ENCODE measurements around the gene CMIP.
A peak's percentile ranks its signal among the peaks of the same experiment; 100 is the strongest.
"Not testable (repeated sequence)": the region's sequence is repeated elsewhere in the genome, so short reads cannot be mapped to it uniquely, and the experiment has no call there.

Gene CMIP

GRCh38 chr16:81444448-81445121 lies at the start of gene CMIP:
TSS of gene CMIP (plus strand) at chr16:81444808.
- peak; percentile 84 for DNase-seq

DNA sequence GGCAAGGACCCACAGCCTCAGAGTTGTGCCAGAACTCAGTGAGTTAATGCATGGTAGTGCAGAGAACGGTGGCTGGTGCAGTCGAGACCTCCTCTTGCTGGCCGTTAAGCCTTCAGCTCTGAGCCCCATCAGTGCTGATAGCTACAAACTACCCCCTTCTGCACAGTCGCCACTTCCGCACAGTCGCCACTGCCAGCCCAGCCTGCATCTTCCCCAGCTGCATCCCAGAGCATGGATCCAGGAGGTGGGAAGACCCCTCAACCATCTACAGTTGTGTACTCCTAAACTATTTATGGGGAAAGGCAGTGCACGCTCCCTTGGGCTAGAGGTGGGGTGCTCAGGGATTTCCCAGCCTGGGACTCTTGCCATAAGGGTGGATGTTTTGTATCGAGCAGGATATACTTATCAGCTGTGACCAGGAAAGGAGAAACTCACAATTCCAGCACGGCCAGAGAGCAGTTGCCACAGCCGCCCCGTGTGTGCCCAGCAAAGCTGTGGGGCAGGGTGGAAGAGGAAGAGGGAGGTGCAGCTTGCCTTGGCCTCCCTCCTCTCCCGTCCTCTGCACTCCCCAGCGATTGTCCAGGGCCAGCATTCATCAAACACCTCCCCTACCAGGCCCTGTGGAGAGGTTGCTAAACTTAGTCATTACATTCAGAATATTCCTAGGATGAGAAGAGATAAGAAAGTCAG lies 49.5 kb upstream of the CMIP start:
- no peak for DNase-seq

GRCh38 chr16:81397058-81397878 lies 47.3 kb upstream of the CMIP start:
- DNase-seq = no peak

- DNase-seq = no peak
Observed at GRCh38 chr16:81397879-81398520, 46.6 kb upstream of the CMIP start.

GRCh38 chr16:81399909-81400308 lies 44.7 kb upstream of the CMIP start:
- DNase-seq = no peak

- no peak for DNase-seq
Observed at GRCh38 chr16:81401035-81401950, 43.3 kb upstream of the CMIP start.

GRCh38 chr16:81403208-81403600 lies 41.4 kb upstream of the CMIP start:
- no peak for DNase-seq

GRCh38 chr16:81403601-81404391 lies 40.8 kb upstream of the CMIP start:
- peak; percentile 91 for DNase-seq

- not testable (repeated sequence) for DNase-seq
Observed at GRCh38 chr16:81405002-81405401, 39.6 kb upstream of the CMIP start.

- no peak for DNase-seq
Observed at GRCh38 chr16:81405702-81406113, 38.9 kb upstream of the CMIP start.

- no peak for DNase-seq
Observed at GRCh38 chr16:81408409-81408950, 36.1 kb upstream of the CMIP start.

GRCh38 chr16:81409016-81409556 lies 35.5 kb upstream of the CMIP start:
- DNase-seq = no peak

GRCh38 chr16:81410643-81411293 lies 33.8 kb upstream of the CMIP start:
- no peak for DNase-seq

- no peak for DNase-seq
Observed at GRCh38 chr16:81413245-81413990, 31.2 kb upstream of the CMIP start.

DNA sequence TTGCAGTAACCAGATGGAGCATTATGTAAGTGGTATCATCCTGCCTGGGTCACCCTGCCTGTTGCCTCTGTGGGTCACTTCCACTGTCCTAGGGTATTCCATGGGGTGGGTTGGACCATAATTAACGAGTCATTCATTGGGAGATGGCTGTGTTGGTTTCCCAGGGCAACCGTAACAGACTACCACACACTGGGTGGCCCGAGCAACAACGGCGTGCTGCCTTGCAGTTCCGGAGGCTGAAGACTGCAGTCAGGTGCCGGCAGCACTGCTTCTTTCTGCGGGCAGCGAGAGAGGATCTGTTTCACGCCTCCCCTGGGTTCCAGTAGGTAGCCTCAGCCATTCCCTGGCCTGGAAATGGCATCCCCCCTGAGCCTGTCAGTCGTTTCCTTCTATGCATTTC lies 28.9 kb upstream of the CMIP start:
- no peak for DNase-seq

GRCh38 chr16:81416749-81417148 lies 27.9 kb upstream of the CMIP start:
- no peak for DNase-seq

- DNase-seq = no peak
Observed at GRCh38 chr16:81417210-81417609, 27.4 kb upstream of the CMIP start.

DNA sequence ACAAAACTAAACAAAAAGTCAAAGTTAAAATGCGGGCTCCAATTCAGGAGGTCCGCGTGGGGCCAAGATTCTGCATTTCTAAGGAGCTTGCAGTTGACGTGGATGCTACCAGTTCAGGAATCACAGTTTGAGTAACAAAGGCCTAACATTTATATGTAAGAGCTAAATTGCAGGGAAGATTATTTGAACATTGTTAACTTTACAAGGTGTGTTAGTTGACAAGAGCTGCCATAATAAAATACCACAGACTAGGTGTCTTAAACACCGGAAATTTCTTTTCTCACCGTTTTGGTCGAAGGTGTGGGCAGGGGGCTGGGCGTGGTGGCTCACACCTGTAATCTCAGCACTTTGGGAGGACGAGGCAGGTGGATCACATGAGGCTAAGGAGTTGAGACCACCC lies 24.8 kb upstream of the CMIP start:
- DNase-seq = no peak

DNA sequence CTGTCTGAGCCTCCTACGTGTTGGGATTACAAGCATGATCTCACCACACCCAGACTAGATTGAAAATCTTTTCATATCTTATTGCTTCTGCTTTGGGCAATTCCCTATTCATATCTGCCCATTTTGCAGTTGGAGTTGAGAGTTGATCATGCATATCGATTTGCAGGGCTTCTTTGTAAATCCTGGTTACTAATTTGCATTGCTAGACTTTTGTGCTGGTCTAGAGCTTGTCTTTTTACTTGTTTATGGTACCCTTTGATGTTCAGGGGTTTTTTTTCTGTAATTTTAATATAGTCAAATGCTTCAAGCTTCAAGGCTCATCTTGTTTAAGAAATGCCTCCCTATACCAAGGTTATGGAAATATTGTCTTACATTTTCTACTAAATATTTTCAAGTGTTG lies 23.5 kb upstream of the CMIP start:
- no peak for DNase-seq

Measured in activated CD4-positive, CD25-positive, alpha-beta regulatory T cell treated with anti-CD3 and anti-CD28 coated beads, Interleukin-2, amount 50 U/mL, for 72 hours (primary cell).